SK-N-SH treated with all-trans-retinoic acid at 6 μM for 48 hours (cell line): ENCODE results near the gene KIFAP3.

Source experiments
- ATAC-seq: fragments of 200-7000 bp; cut with Tn5 transposase; 3 replicates; pipeline ENCODE4 v1.9.1; 2020; ENCODE audit warnings: mild to moderate bottlenecking, moderate library complexity
- ARNTL ChIP-seq: fragments of 450-650 bp; formaldehyde crosslinking; IDR thresholded peaks from 2 replicates; pipeline ENCODE4 v1.5.0; 2020; ENCODE audit warnings: low read depth, mild to moderate bottlenecking, moderate library complexity, borderline replicate concordance
- BACH2 ChIP-seq: fragments of 250-450 bp; sonication (Bioruptor Pico); IDR thresholded peaks from 2 replicates; pipeline ENCODE4 v1.9.0; 2021; ENCODE audit warnings: mild to moderate bottlenecking, borderline replicate concordance
- CSDC2 ChIP-seq: fragments of 250-450 bp; sonication (Bioruptor Pico); IDR thresholded peaks from 2 replicates; pipeline ENCODE4 v1.5.0; 2020; ENCODE audit warnings: mild to moderate bottlenecking, moderate library complexity
- CSRNP3 ChIP-seq: fragments of 250-450 bp; sonication (Bioruptor Pico); IDR thresholded peaks from 2 replicates; pipeline ENCODE4 v1.5.1; 2021; ENCODE audit warnings: mild to moderate bottlenecking, moderate library complexity
- ESRRG ChIP-seq: fragments of 250-450 bp; sonication (Bioruptor Pico); IDR thresholded peaks from 2 replicates; pipeline ENCODE4 v1.6.1; 2021; ENCODE audit warnings: mild to moderate bottlenecking
- GLIS3 ChIP-seq: fragments of 250-450 bp; sonication (Bioruptor Pico); IDR thresholded peaks from 2 replicates; pipeline ENCODE4 v1.5.0; 2020; ENCODE audit warnings: mild to moderate bottlenecking, moderate library complexity
- OSR1 ChIP-seq: fragments of 250-450 bp; sonication (Bioruptor Pico); IDR thresholded peaks from 2 replicates; pipeline ENCODE4 v1.8.0; 2022; ENCODE audit warnings: moderate library complexity, mild to moderate bottlenecking, inconsistent platforms
- PATZ1 ChIP-seq: fragments of 250-450 bp; sonication (Bioruptor Pico); IDR thresholded peaks from 2 replicates; pipeline ENCODE4 v1.8.0; 2020; ENCODE audit warnings: mild to moderate bottlenecking, moderate library complexity, borderline replicate concordance
- PPARA ChIP-seq: fragments of 250-450 bp; sonication (Bioruptor Pico); IDR thresholded peaks from 2 replicates; pipeline ENCODE4 v1.5.0; 2020; ENCODE audit warnings: mild to moderate bottlenecking, borderline replicate concordance
- RARB ChIP-seq: fragments of 250-450 bp; sonication (Bioruptor Pico); IDR thresholded peaks from 2 replicates; pipeline ENCODE4 v1.8.0; 2021; ENCODE audit warnings: mild to moderate bottlenecking, moderate library complexity
- SNAI2 ChIP-seq: fragments of 250-450 bp; sonication (Bioruptor Pico); IDR thresholded peaks from 2 replicates; pipeline ENCODE4 v1.5.0; 2020; ENCODE audit warnings: mild to moderate bottlenecking, moderate library complexity
- TCF4 ChIP-seq: fragments of 250-450 bp; sonication (Bioruptor Pico); IDR thresholded peaks from 2 replicates; pipeline ENCODE4 v1.8.0; 2021; ENCODE audit warnings: mild to moderate bottlenecking, moderate library complexity, borderline replicate concordance
- TOX ChIP-seq: fragments of 250-450 bp; sonication (Bioruptor Pico); IDR thresholded peaks from 2 replicates; pipeline ENCODE4 v1.8.0; 2021; ENCODE audit warnings: mild to moderate bottlenecking, moderate library complexity, borderline replicate concordance
- TSHZ2 ChIP-seq: fragments of 250-450 bp; sonication (Bioruptor Pico); IDR thresholded peaks from 2 replicates; pipeline ENCODE4 v1.5.0; 2020; ENCODE audit warnings: mild to moderate bottlenecking, moderate library complexity
- ZC3H10 ChIP-seq: fragments of 250-450 bp; sonication (Bioruptor Pico); IDR thresholded peaks from 2 replicates; pipeline ENCODE4 v1.5.1; 2021; ENCODE audit warnings: mild to moderate bottlenecking, moderate library complexity
- ZFP3 ChIP-seq: fragments of 250-450 bp; sonication (Bioruptor Pico); IDR thresholded peaks from 2 replicates; pipeline ENCODE4 v1.5.0; 2020; ENCODE audit warnings: mild to moderate bottlenecking, moderate library complexity
- ZFP30 ChIP-seq: fragments of 450-650 bp; formaldehyde crosslinking; IDR thresholded peaks from 2 replicates; pipeline ENCODE4 v1.5.0; 2022; ENCODE audit warnings: mild to moderate bottlenecking, moderate library complexity
- ZNF565 ChIP-seq: fragments of 450-650 bp; formaldehyde crosslinking; conservative IDR thresholded peaks from 2 replicates; pipeline ENCODE4 v1.5.0; 2020; ENCODE audit warnings: low read depth, mild to moderate bottlenecking, moderate library complexity
- ZNF70 ChIP-seq: fragments of 450-650 bp; formaldehyde crosslinking; IDR thresholded peaks from 2 replicates; pipeline ENCODE4 v1.5.0; 2020; ENCODE audit warnings: mild to moderate bottlenecking, moderate library complexity
- ZNF8 ChIP-seq: fragments of 450-650 bp; formaldehyde crosslinking; IDR thresholded peaks from 2 replicates; pipeline ENCODE4 v1.5.0; 2020; ENCODE audit warnings: mild to moderate bottlenecking, moderate library complexity
- TF ChIP-seq, protein P1 (sequence below): fragments of 250-450 bp; sonication (Bioruptor Pico); IDR thresholded peaks from 2 replicates; pipeline ENCODE4 v1.8.0; 2021; ENCODE audit warnings: low read depth, mild to moderate bottlenecking, moderate library complexity, borderline replicate concordance

The KIFAP3 gene

GRCh38 chr1:169968174-169968573 is 106.3 kb downstream of the KIFAP3 start (continued):
- TF ChIP-seq TOX (CRISPR knock-in tag), result no peak
- TF ChIP-seq ZFP3, result no peak
- no peak for TF ChIP-seq OSR1 (CRISPR knock-in tag)
- TF ChIP-seq CSDC2 (CRISPR knock-in tag), result no peak
- no peak for TF ChIP-seq ESRRG (CRISPR knock-in tag)
- no peak for TF ChIP-seq ZNF8 (CRISPR knock-in tag)

DNA sequence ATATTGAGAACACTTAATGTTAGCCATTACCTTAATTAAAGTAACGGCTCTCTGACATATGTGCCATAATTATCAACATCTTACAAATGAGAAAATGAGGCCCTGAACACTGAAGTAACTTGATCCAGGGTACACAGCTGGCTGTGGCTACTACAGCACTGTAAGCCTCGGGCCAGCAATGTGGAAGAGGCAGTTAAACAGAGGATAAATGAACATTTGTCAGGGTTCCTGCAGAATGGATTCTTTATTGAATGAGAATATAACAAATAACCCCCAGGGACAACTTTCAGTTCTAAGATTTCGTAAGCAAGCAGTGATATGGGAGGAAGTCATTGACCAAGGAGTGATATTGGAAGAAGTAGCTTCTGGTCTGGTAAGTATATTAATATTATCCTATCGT is 110.3 kb downstream of the KIFAP3 start:
- no peak for ATAC-seq
- no peak for TF ChIP-seq ARNTL (CRISPR knock-in tag)
- TF ChIP-seq PATZ1 (CRISPR knock-in tag), result no peak
- no peak for TF ChIP-seq CSDC2 (CRISPR knock-in tag)
- TF ChIP-seq ZNF565 (CRISPR knock-in tag), result no peak
- no peak for TF ChIP-seq ZC3H10 (CRISPR knock-in tag)
- no peak for TF ChIP-seq RARB

DNA sequence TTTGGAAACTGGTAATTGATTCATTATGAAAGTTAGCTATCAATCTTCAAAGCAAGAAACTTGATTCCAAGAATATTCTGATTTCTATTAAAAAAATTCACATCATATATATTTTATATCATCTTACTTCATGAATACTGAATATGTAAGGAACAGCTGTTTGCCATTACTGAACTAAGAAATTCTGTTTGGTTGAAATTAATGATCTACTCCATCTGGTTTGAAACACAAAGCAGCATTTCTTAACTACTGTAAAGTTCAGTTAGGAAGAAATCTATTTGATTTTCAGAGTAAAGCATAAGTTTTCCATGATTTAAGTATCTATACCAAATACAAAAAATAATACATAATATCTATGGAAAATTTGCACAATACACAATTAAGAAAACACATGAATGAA is 114.8 kb downstream of the KIFAP3 start:
- TF ChIP-seq ZFP3 (no peak), OSR1 (CRISPR knock-in tag) (no peak)
- no peak for ATAC-seq

DNA sequence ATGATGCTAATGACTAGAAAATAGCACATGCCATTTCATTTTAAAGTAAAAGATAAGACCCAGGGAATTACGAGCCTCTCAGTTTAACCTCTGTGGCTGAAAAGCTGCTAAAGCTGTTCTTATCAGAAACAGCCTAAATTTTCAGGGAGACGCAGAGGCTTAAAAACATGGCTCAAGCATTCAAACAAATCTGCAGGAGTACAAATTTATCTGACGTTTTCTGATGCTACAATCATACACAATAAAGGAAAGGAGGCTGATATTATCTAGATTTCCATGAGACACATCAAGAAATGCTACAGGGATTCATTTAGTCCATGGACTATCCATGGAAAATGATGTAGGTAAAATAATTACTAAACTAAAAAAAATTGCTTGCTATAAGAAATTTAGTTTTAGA is 115.5 kb downstream of the KIFAP3 start:
- ATAC-seq, result no peak

GRCh38 chr1:169957884-169958283 is 116.6 kb downstream of the KIFAP3 start:
- ATAC-seq, result no peak
- TF ChIP-seq, protein P1, sequence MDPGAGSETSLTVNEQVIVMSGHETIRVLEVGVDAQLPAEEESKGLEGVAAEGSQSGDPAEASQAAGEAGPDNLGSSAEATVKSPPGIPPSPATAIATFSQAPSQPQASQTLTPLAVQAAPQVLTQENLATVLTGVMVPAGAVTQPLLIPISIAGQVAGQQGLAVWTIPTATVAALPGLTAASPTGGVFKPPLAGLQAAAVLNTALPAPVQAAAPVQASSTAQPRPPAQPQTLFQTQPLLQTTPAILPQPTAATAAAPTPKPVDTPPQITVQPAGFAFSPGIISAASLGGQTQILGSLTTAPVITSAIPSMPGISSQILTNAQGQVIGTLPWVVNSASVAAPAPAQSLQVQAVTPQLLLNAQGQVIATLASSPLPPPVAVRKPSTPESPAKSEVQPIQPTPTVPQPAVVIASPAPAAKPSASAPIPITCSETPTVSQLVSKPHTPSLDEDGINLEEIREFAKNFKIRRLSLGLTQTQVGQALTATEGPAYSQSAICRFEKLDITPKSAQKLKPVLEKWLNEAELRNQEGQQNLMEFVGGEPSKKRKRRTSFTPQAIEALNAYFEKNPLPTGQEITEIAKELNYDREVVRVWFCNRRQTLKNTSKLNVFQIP (CRISPR knock-in tag), result no peak
- TF ChIP-seq RARB, result no peak
- TF ChIP-seq SNAI2 (CRISPR knock-in tag), result no peak
- no peak for TF ChIP-seq ZC3H10 (CRISPR knock-in tag)
- no peak for TF ChIP-seq TOX (CRISPR knock-in tag)
- no peak for TF ChIP-seq CSRNP3
- TF ChIP-seq TSHZ2, result no peak
- TF ChIP-seq ZNF70 (CRISPR knock-in tag), result no peak

More for the DNA sequence above, 115.5 kb downstream of the KIFAP3 start:
- no peak for TF ChIP-seq CSDC2 (CRISPR knock-in tag)
- no peak for TF ChIP-seq ARNTL (CRISPR knock-in tag)
- TF ChIP-seq TCF4 (CRISPR knock-in tag), result no peak
- no peak for TF ChIP-seq ZNF565 (CRISPR knock-in tag)
- no peak for TF ChIP-seq ZFP3
- no peak for TF ChIP-seq RARB
- no peak for TF ChIP-seq ESRRG (CRISPR knock-in tag)
- TF ChIP-seq TOX (CRISPR knock-in tag), result no peak
- no peak for TF ChIP-seq SNAI2 (CRISPR knock-in tag)
- TF ChIP-seq BACH2 (CRISPR knock-in tag), result no peak
- TF ChIP-seq GLIS3, result no peak
- no peak for TF ChIP-seq ZFP30 (CRISPR knock-in tag)
- TF ChIP-seq ZNF8 (CRISPR knock-in tag), result no peak
- no peak for TF ChIP-seq OSR1 (CRISPR knock-in tag)
- TF ChIP-seq PATZ1 (CRISPR knock-in tag), result no peak
- no peak for TF ChIP-seq PPARA (CRISPR knock-in tag)
- TF ChIP-seq ZC3H10 (CRISPR knock-in tag), result no peak
- TF ChIP-seq ZNF70 (CRISPR knock-in tag), result no peak
- TF ChIP-seq, protein P1 (CRISPR knock-in tag), result no peak
